ENCODE data around the gene SACM1L. TPM values are rescaled to one million over a fixed set of nuclear protein-coding genes. Genes with fewer than 3 reads are reported as not detected.

Gene SACM1L
- total RNA-seq, 4 donors from 2014 or later: 7.7 to 28.7 (median 9.1) TPM

DNA sequence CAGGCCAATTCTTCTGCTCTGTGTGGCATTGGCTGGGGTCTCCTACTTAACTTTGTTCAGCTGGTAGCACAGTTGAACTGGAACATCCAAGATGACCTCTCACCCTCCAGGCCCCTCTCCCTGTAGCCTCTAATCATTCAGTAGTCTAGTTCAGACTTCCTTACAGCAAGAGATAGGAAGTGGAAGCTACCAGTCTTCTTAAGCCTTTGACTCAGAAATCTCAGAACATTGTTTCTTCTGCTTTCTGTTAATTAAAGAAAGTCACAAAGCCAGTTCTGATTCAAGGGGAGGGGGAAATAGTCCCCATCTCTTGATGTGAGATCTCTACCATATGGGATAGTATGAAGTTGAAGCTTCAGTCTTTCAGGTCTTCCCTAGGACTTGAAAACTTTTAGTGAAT, 18.8 kb upstream of the SACM1L start:
- Histone ChIP-seq H3K9me3 (no peaks in the 10 kb centered on the region), H3K4me1 (peaks cover 15 to 29% of the 10 kb centered on the region in 2 donors), H3K4me3 (no peak overlapping the region), H3K27ac (peak overlapping the region in 2 of 4 donors; percentile 0 to 2), H3K36me3 (peaks cover 0 to 38% of the 10 kb centered on the region in 2 donors), H3K27me3 (no peaks in the 10 kb centered on the region)
- ATAC-seq (no peak), DNase-seq (no peak)
- TF ChIP-seq, protein P1, sequence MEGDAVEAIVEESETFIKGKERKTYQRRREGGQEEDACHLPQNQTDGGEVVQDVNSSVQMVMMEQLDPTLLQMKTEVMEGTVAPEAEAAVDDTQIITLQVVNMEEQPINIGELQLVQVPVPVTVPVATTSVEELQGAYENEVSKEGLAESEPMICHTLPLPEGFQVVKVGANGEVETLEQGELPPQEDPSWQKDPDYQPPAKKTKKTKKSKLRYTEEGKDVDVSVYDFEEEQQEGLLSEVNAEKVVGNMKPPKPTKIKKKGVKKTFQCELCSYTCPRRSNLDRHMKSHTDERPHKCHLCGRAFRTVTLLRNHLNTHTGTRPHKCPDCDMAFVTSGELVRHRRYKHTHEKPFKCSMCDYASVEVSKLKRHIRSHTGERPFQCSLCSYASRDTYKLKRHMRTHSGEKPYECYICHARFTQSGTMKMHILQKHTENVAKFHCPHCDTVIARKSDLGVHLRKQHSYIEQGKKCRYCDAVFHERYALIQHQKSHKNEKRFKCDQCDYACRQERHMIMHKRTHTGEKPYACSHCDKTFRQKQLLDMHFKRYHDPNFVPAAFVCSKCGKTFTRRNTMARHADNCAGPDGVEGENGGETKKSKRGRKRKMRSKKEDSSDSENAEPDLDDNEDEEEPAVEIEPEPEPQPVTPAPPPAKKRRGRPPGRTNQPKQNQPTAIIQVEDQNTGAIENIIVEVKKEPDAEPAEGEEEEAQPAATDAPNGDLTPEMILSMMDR (IDR thresholded peaks at IDR 0.05 in 4 of 5, conservative IDR thresholded peaks at IDR 0.05 in 1 of 5): no peak
- TF ChIP-seq POLR2A (IDR thresholded peaks at IDR 0.05): no peak
- intact Hi-C loops (cut with DNase I; ENCODE audit: low total_unique reads) (no loop called here), in situ Hi-C loops (cut with MboI; ENCODE audit: low sequenced_read_pairs in 4 of 4) (loop anchor here (25.0 kb wide), 2 partner anchors 458 to 633 kb away; partner anchors contain the start of gene CLEC3B (in 4 of the 4))

DNA sequence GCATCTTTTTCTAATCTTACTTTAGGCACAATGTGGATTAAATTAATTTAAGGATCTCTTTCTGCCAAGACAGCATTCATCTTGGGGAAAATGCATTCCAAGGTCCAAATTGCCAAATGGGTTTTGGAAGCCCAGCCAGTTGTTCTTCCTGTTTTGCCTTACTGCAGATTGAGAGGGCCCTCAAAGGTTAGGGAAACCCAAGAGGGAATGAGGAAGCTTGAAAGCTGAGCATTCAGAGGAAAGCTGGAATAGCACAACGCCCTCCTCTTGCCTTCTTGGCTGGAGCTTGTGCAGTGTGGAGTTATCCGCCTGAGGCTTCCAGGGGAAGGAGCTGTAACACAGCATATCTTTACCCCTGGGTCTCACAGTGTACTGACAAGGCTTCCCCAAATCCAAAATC, 18.2 kb upstream of the SACM1L start:
- H3K36me3 ChIP-seq: peaks cover 0 to 38% of the 10 kb centered on the region in 2 donors
- in situ Hi-C loops (cut with MboI; ENCODE audit: low sequenced_read_pairs in 4 of 4) (loop anchor here (25.0 kb wide), 2 partner anchors 459 to 634 kb away; partner anchors contain the start of gene CLEC3B (in 4 of the 4)), intact Hi-C loops (cut with DNase I; ENCODE audit: low total_unique reads) (no loop called here)
- no peaks in the 10 kb centered on the region for H3K9me3 ChIP-seq
- ATAC-seq (no peak), DNase-seq (no peak)
- H3K4me3 ChIP-seq: no peak overlapping the region
- TF ChIP-seq, protein P1 (IDR thresholded peaks at IDR 0.05 in 4 of 5, conservative IDR thresholded peaks at IDR 0.05 in 1 of 5): no peak
- TF ChIP-seq POLR2A (IDR thresholded peaks at IDR 0.05): no peak
- H3K27me3 ChIP-seq: no peaks in the 10 kb centered on the region
- peak overlapping the region in 1 of 4 donors; percentile 0 for H3K27ac ChIP-seq
- H3K4me1 ChIP-seq: peaks cover 14 to 34% of the 10 kb centered on the region in 2 donors

DNA sequence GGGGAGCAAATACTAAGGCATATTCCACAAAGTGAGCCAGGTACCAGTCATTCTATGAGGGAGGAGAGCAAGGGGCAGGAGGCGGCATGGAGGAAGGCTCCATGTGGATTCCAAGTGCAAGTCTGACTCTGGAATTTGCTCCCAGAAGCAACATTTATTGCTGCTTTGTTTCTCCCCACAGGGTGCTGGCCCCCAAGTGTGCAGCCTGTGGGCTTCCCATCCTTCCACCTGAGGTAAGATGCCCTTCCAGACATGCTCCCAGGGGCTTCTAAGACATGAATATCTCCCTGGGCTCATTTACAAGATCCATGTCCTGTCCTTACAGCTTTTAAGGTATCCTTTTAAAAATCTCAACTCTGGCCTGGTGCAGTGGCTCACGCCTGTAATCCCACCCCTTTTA, 15.9 kb upstream of the SACM1L start:
- Histone ChIP-seq H3K27ac (no peak overlapping the region), H3K4me1 (peaks cover 23 to 40% of the 10 kb centered on the region in 2 donors), H3K4me3 (no peak overlapping the region), H3K36me3 (peaks cover 0 to 40% of the 10 kb centered on the region in 2 donors), H3K27me3 (no peaks in the 10 kb centered on the region), H3K9me3 (no peaks in the 10 kb centered on the region)
- in situ Hi-C loops (cut with MboI; ENCODE audit: low sequenced_read_pairs in 4 of 4) (loop anchor here (25.0 kb wide), 2 partner anchors 461 to 636 kb away; partner anchors contain the start of gene CLEC3B (in 4 of the 4)), intact Hi-C loops (cut with DNase I; ENCODE audit: low total_unique reads) (no loop called here)
- ATAC-seq (no peak), DNase-seq (no peak)
- TF ChIP-seq POLR2A (IDR thresholded peaks at IDR 0.05): no peak
- TF ChIP-seq, protein P1 (IDR thresholded peaks at IDR 0.05 in 4 of 5, conservative IDR thresholded peaks at IDR 0.05 in 1 of 5): no peak

DNA sequence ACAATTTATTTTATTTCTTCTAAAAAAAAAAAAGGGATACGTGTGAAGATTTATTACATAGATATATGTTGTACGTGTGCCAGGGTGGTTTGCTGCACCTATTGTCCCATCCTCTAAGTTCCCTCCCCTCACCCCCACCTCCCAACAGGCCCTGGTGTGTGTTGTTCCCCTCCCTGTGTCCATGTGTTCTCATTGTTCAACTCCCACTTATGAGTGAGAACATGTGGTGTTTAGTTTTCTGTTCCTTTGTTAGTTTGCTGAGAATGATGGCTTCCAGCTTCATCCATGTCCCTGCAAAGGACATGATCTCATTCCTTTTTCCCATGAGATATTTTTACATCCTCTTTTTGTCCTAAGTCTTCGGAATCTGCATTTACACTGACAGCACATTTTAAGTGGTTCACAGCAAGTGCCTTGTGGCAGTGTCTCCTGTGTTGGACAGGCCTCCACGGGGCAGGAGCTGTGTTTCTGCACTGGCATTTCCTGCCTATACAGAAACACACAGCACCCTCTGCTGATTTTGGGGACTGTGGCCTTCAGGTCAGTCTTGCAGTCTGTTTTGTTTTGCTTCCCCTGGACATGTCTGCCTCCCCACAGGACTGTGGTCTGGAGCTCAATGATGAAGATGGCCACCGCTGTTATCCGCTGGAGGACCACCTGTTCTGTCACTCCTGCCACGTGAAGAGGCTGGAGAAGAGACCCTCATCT, 12.7 kb upstream of the SACM1L start:
- ATAC-seq (peak in 1 of 2 donors; percentile 31), DNase-seq (no peak)
- Histone ChIP-seq H3K4me1 (peaks cover 27 to 35% of the 10 kb centered on the region in 2 donors), H3K9me3 (no peaks in the 10 kb centered on the region), H3K4me3 (peak overlapping the region in 2 of 4 donors; percentile 0 to 13), H3K27me3 (no peaks in the 10 kb centered on the region), H3K36me3 (peaks cover 0 to 56% of the 10 kb centered on the region in 2 donors), H3K27ac (peak overlapping the region; percentile 94 to 95 (median 94))
- intact Hi-C loops (cut with DNase I; ENCODE audit: low total_unique reads): no loop called here
- in situ Hi-C loops (cut with MboI; ENCODE audit: low sequenced_read_pairs in 4 of 4): no loop called here
- TF ChIP-seq, protein P1 (IDR thresholded peaks at IDR 0.05 in 4 of 5, conservative IDR thresholded peaks at IDR 0.05 in 1 of 5): no peak
- TF ChIP-seq POLR2A (IDR thresholded peaks at IDR 0.05): no peak
